LHCN-M2 (cell line): ENCODE results near the gene SYT1. TPM values are rescaled to one million over a fixed set of nuclear protein-coding genes. Genes with fewer than 3 reads are reported as not detected.

ENCODE experiments used
- DNase-seq: peaks from one replicate; pipeline ENCODE4 v3.0.0-alpha.2; 2012; ENCODE audit warnings: low read depth
- total RNA-seq: library from RNA; depleted of rRNA; stranded (reverse); fragments of >200 nt; gene quantifications from 2 replicates; pipeline ENCODE4 v1.2.3, GENCODE V29; 2014

The SYT1 gene
- total RNA-seq, 1 experiment from 2014 or later: 61.0 TPM

GRCh38 chr12:79344855-79345847, 480.6 kb downstream of the SYT1 start:
- DNase-seq: peak; percentile 37

- no peak for DNase-seq
These were observed 483.3 kb downstream of the SYT1 start for GRCh38 chr12:79347866-79348265.

- no peak for DNase-seq
These were observed 486.7 kb downstream of the SYT1 start for GRCh38 chr12:79351251-79351650.

GRCh38 chr12:79356216-79356615, 491.6 kb downstream of the SYT1 start:
- DNase-seq: no peak

- no peak for DNase-seq
These were observed 492.5 kb downstream of the SYT1 start for GRCh38 chr12:79357048-79357447.

GRCh38 chr12:79358716-79359300, 494.2 kb downstream of the SYT1 start:
- peak; percentile 14 for DNase-seq

GRCh38 chr12:79360286-79360685, 495.7 kb downstream of the SYT1 start:
- DNase-seq: no peak

GRCh38 chr12:79360936-79361335, 496.4 kb downstream of the SYT1 start:
- DNase-seq: no peak

GRCh38 chr12:79364197-79364596, 499.6 kb downstream of the SYT1 start:
- no peak for DNase-seq

- DNase-seq: no peak
These were observed 501.8 kb downstream of the SYT1 start for GRCh38 chr12:79366374-79366773.

- no peak for DNase-seq
These were observed 502.5 kb downstream of the SYT1 start for GRCh38 chr12:79367032-79367589.

- DNase-seq: no peak
These were observed 505.4 kb downstream of the SYT1 start for GRCh38 chr12:79370021-79370420.

GRCh38 chr12:79371226-79371625, 506.7 kb downstream of the SYT1 start:
- DNase-seq: no peak

GRCh38 chr12:79373896-79374499, 509.4 kb downstream of the SYT1 start:
- peak; percentile 25 for DNase-seq

- DNase-seq: no peak
These were observed 510.0 kb downstream of the SYT1 start for GRCh38 chr12:79374545-79374944.

- DNase-seq: no peak
These were observed 510.5 kb downstream of the SYT1 start for GRCh38 chr12:79375050-79375449.

GRCh38 chr12:79378496-79378895, 513.9 kb downstream of the SYT1 start:
- peak; percentile 36 for DNase-seq

- DNase-seq: no peak
These were observed 515.8 kb downstream of the SYT1 start for GRCh38 chr12:79380402-79380801.

GRCh38 chr12:79381248-79382208, 517.0 kb downstream of the SYT1 start:
- DNase-seq: no peak

- no peak for DNase-seq
These were observed 520.0 kb downstream of the SYT1 start for GRCh38 chr12:79384551-79384950.

- no peak for DNase-seq
These were observed 523.4 kb downstream of the SYT1 start for GRCh38 chr12:79388011-79388410.
